HepG2 (cell line): ENCODE measurements around the gene POLE. TPM values are rescaled to one million over a fixed set of nuclear protein-coding genes. Genes with fewer than 3 reads are reported as not detected.

Experiments
- ATAC-seq: fragments of 200-7000 bp; cut with Tn5 transposase; 3 replicates; pipeline ENCODE4 v1.9.1; 2020; ENCODE audit warnings: mild to moderate bottlenecking, moderate library complexity
- BruUV-seq: library from RNA; stranded (reverse); fragments of 400-500 nt; replicated peaks from 2 replicates; lab custom pipeline; 2021; lab: Mats Ljungman, UMichigan
- CTCF ChIA-PET: fragments of 300-600 bp; formaldehyde crosslinking; extraction: SDS; loops from one replicate; lab custom pipeline; 2021; ENCODE audit warnings: low total read pairs, inconsistent platforms, low intra/inter-chr PET ratio; lab: Yijun Ruan, JAX
- POLR2A ChIA-PET: fragments of 350-600 bp; sonication (Branson Sonifier 250); formaldehyde crosslinking; loops from one replicate; lab custom pipeline; 2020; ENCODE audit warnings: antibody characterized with exemption, inconsistent platforms; lab: Yijun Ruan, JAX
- DNase-seq: peaks from one replicate; pipeline ENCODE4 v3.0.0-alpha.2; 2015; ENCODE audit warnings: low spot score
- FAIRE-seq: peaks from 3 replicates; lab custom pipeline; 2011; peaks lifted over from hg19 to GRCh38; lab: Jason Lieb, UNC
- H2AFZ ChIP-seq: one replicate; pipeline ENCODE4 v1.6.1; 2011; ENCODE audit warnings: low read length, inconsistent platforms
- H3K27ac ChIP-seq: fragments of 300-600 bp; 3 replicates; pipeline ENCODE4 v1.8.0; 2011; ENCODE audit warnings: mixed run types, mild to moderate bottlenecking, mixed read lengths, low read length, inconsistent platforms; ENCODE audit not compliant: insufficient read depth; ENCODE audit errors: extremely low read length
- H3K27me3 ChIP-seq, 2 experiments: fragments of 200-600 bp in 1 of 2; 2 replicates in 1 of 2; 3 replicates in 1 of 2; pipeline versions ENCODE4 v1.6.0 to v1.8.0; 2011; ENCODE audit warnings: low read length in 2 of 2, mild to moderate bottlenecking in 2 of 2, moderate library complexity in 2 of 2, inconsistent platforms in 1 of 2; ENCODE audit not compliant: insufficient read depth in 2 of 2, control insufficient read depth in 1 of 2
- H3K36me3 ChIP-seq, 2 experiments: fragments of 200-600 bp in 1 of 2; replicated peaks in 1 of 2; 2 replicates in 1 of 2; 3 replicates in 1 of 2; pipeline versions ENCODE4 v1.5.1 to v1.8.0; 2011; ENCODE audit warnings: low read length in 2 of 2, inconsistent platforms in 1 of 2; ENCODE audit not compliant: insufficient read depth in 2 of 2, control insufficient read depth in 1 of 2
- H3K4me1 ChIP-seq: 2 replicates; pipeline ENCODE4 v1.5.1; 2012; ENCODE audit warnings: low read length, inconsistent platforms; ENCODE audit not compliant: insufficient read depth
- H3K4me2 ChIP-seq: 2 replicates; pipeline ENCODE4 v1.6.0; 2011; ENCODE audit warnings: low read depth, low read length, inconsistent platforms
- H3K4me3 ChIP-seq, 3 experiments: fragments of 200-600 bp in 1 of 3; sonication (generic), shearing (Covaris generic) in 1 of 3; replicated peaks in 1 of 3; 2 replicates each; pipeline ENCODE4 v1.5.1; 2011 to 2016; ENCODE audit warnings: low read length in 3 of 3, inconsistent platforms in 2 of 3, low read depth in 2 of 3, mild to moderate bottlenecking in 2 of 3, control low read depth in 1 of 3, mixed read lengths in 1 of 3; ENCODE audit not compliant: insufficient read depth in 1 of 3
- H3K79me2 ChIP-seq: one replicate; pipeline ENCODE4 v1.6.1; 2011; ENCODE audit warnings: low read length, inconsistent platforms; ENCODE audit not compliant: insufficient read depth
- H3K9ac ChIP-seq: 2 replicates; pipeline ENCODE4 v1.6.0; 2011; ENCODE audit warnings: mild to moderate bottlenecking, low read depth, low read length, inconsistent platforms; ENCODE audit not compliant: insufficient read depth
- H3K9me3 ChIP-seq: 2 replicates; pipeline ENCODE4 v1.5.1; 2012; ENCODE audit warnings: mild to moderate bottlenecking, low read length
- H4K20me1 ChIP-seq: 2 replicates; pipeline ENCODE4 v1.6.0; 2011; ENCODE audit warnings: inconsistent platforms, mild to moderate bottlenecking, low read length, moderate library complexity; ENCODE audit not compliant: insufficient read depth
- ATF5 ChIP-seq: sonication (generic); formaldehyde crosslinking; IDR thresholded peaks from 2 replicates; pipeline ENCODE4 v1.4.0; 2020; ENCODE audit warnings: mild to moderate bottlenecking, low read depth, missing genetic modification reagents
- DMAP1 ChIP-seq: IDR thresholded peaks from 2 replicates; pipeline ENCODE4 v1.6.1; 2016
- E2F5 ChIP-seq: sonication (generic); formaldehyde crosslinking; conservative IDR thresholded peaks from 2 replicates; pipeline ENCODE4 v1.4.0; 2020; ENCODE audit warnings: missing genetic modification reagents
- HIC2 ChIP-seq: sonication (generic); formaldehyde crosslinking; IDR thresholded peaks from 2 replicates; pipeline ENCODE4 v1.9.0; 2022; ENCODE audit warnings: low read depth, missing genetic modification reagents
- JDP2 ChIP-seq: sonication (generic); formaldehyde crosslinking; IDR thresholded peaks from 2 replicates; pipeline ENCODE4 v1.8.1; 2022; ENCODE audit warnings: missing genetic modification reagents, borderline replicate concordance
- KDM5B ChIP-seq: sonication (generic); formaldehyde crosslinking; IDR thresholded peaks from 2 replicates; pipeline ENCODE4 v1.4.0; 2020; ENCODE audit warnings: missing genetic modification reagents, mild to moderate bottlenecking, borderline replicate concordance
- MXI1 ChIP-seq: IDR thresholded peaks from 3 replicates; pipeline ENCODE4 v1.6.1; 2012; ENCODE audit warnings: low read depth, low read length, inconsistent platforms, borderline replicate concordance
- ZFP91 ChIP-seq: sonication (generic); formaldehyde crosslinking; IDR thresholded peaks from 2 replicates; pipeline ENCODE4 v1.9.0; 2022; ENCODE audit warnings: missing genetic modification reagents, mild to moderate bottlenecking, borderline replicate concordance
- ZKSCAN8 ChIP-seq: IDR thresholded peaks from 2 replicates; pipeline ENCODE4 v1.6.1; 2016; ENCODE audit warnings: borderline replicate concordance, missing genetic modification reagents, missing compliant biosample characterization
- ZNF460 ChIP-seq: sonication (generic); formaldehyde crosslinking; IDR thresholded peaks from 2 replicates; pipeline ENCODE4 v1.5.1; 2020; ENCODE audit warnings: missing genetic modification reagents, mild to moderate bottlenecking, borderline replicate concordance
- ZNF609 ChIP-seq: sonication (generic); formaldehyde crosslinking; IDR thresholded peaks from 2 replicates; pipeline ENCODE4 v1.4.0; 2020; ENCODE audit warnings: mild to moderate bottlenecking, missing genetic modification reagents, borderline replicate concordance
- WGBS: methylation state at CpG from one replicate; pipeline ENCODE4 v1.1.6; 2017; ENCODE audit warnings: low lambda C conversion rate; 5-methylcytosine and 5-hydroxymethylcytosine counted together
- in situ Hi-C: cut with HindIII; loops from 2 replicates; pipeline ENCODE4 v1.10.0; 2017; ENCODE audit warnings: low pct_unique_long_range_greater_than_20kb; ENCODE audit not compliant: extremely low pct_ligation_motif_present
- intact Hi-C: fragments of 100-400 bp; cut with micrococcal nuclease; formaldehyde crosslinking; loops from one replicate; pipeline ENCODE4 v1.10.0; 2022; ENCODE audit not compliant: unreplicated experiment
- polyA plus RNA-seq, 8 experiments: library from polyadenylated mRNA; depleted of rRNA in 3 of 8; stranded (reverse) in 7 of 8; unstranded in 1 of 8; fragments of >200 nt; fragmentation: Illumina TruSeq in 4 of 8; extraction: Trizol in 4 of 8; gene quantifications; 2 replicates each; pipeline versions ENCODE4 v1.2.1 to v1.2.3, GENCODE V29; 2011 to 2016; ENCODE audit warnings: low read depth in 4 of 8, missing spikeins in 1 of 8, mixed read lengths in 1 of 8; ENCODE audit not compliant: insufficient read depth in 1 of 8
- total RNA-seq, 5 experiments: library from RNA; depleted of rRNA; stranded (reverse); fragments of >200 nt; fragmentation: Illumina TruSeq; extraction: Trizol; gene quantifications; 2 replicates each; pipeline ENCODE4 v1.2.3, GENCODE V29; 2016; ENCODE audit warnings: low read depth in 1 of 5

POLE gene
- total and polyA plus RNA-seq, 2 of the 13 experiments (the other 11 are each of a cell fraction or from before 2014, with no cell fraction given), result 25.3 to 52.2 TPM

- in situ Hi-C loops (no loop called here), intact Hi-C loops (no loop called here)
- POLR2A ChIA-PET, result no interaction called here
- WGBS, result 98% methylated on average over 21 of the region's 21 CpGs
- Histone ChIP-seq H3K36me3 (peaks cover 38 to 87% of the 10 kb centered on the region in 2 experiments), H3K27me3 (no peaks in the 10 kb centered on the region), H2AFZ (no peak overlapping the region)
- FAIRE-seq (no peak), DNase-seq (no peak)
- CTCF ChIA-PET, result no interaction called here
- TF ChIP-seq E2F5 (CRISPR knock-in tag) (no peak), ZNF460 (no peak), HIC2 (CRISPR knock-in tag) (no peak), MXI1 (no peak), ZKSCAN8 (no peak), ZNF609 (CRISPR knock-in tag) (no peak), KDM5B (no peak), ZFP91 (CRISPR knock-in tag) (no peak), DMAP1 (no peak), JDP2 (no peak), ATF5 (CRISPR knock-in tag) (no peak)
- TF ChIP-seq, all 625 proteins: peak for 0
- H3K4me3 ChIP-seq, result no peak overlapping the region
- no peaks in the 10 kb centered on the region for H3K4me1 ChIP-seq
- no peak overlapping the region for H3K9ac ChIP-seq
- H3K27ac ChIP-seq, result no peak overlapping the region
- H3K4me2 ChIP-seq, result no peak overlapping the region
- H3K9me3 ChIP-seq, result no peaks in the 10 kb centered on the region
- no peaks in the 10 kb centered on the region for H4K20me1 ChIP-seq
- no peaks in the 10 kb centered on the region for H3K79me2 ChIP-seq
- no TSS peak for BruUV-seq
- no peak for ATAC-seq
These were observed 22.7 kb downstream of the POLE start for GRCh38 chr12:132664206-132665148.
